ENCODE results near the gene RUFY3.

RUFY3 gene

GRCh38 chr4:70818921-70819320 is 97.2 kb downstream of the RUFY3 start:
- TF ChIP-seq, protein P1, sequence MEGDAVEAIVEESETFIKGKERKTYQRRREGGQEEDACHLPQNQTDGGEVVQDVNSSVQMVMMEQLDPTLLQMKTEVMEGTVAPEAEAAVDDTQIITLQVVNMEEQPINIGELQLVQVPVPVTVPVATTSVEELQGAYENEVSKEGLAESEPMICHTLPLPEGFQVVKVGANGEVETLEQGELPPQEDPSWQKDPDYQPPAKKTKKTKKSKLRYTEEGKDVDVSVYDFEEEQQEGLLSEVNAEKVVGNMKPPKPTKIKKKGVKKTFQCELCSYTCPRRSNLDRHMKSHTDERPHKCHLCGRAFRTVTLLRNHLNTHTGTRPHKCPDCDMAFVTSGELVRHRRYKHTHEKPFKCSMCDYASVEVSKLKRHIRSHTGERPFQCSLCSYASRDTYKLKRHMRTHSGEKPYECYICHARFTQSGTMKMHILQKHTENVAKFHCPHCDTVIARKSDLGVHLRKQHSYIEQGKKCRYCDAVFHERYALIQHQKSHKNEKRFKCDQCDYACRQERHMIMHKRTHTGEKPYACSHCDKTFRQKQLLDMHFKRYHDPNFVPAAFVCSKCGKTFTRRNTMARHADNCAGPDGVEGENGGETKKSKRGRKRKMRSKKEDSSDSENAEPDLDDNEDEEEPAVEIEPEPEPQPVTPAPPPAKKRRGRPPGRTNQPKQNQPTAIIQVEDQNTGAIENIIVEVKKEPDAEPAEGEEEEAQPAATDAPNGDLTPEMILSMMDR (IDR thresholded peaks at IDR 0.05) = no peak
- Histone ChIP-seq H3K9me3 (no peaks in the 10 kb centered on the region), H3K36me3 (peaks cover 43% of the 10 kb centered on the region), H3K4me3 (ENCODE audit: low read depth in 1 of 2, low read length in 1 of 2) (no peak overlapping the region), H3K4me1 (ENCODE audit: control insufficient read depth in 1 of 2, insufficient read depth in 1 of 2, low read depth in 1 of 2, low read length in 1 of 2) (no peaks in the 10 kb centered on the region), H3K27me3 (no peaks in the 10 kb centered on the region), H3K27ac (no peak overlapping the region)

DNA sequence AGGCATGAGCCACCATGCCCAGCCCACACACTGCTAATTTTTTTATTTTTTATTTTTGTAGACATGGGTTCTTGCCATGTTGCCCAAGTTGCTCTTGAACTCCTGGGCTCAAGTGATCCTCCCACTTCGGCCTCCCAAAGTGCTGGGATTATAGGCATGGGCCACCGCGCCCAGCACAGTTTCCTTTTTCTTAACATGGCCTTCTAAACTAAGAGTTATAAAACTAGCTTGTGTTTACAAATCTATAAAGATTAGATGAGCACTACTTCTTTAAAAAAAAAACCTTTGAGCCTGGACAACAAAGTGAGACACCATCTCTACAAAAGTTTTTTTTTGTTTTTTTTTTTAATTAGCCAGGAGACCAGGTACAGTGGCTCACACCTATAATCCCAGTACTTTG is 107.3 kb downstream of the RUFY3 start:
- H3K4me1 ChIP-seq (ENCODE audit: control insufficient read depth in 1 of 2, insufficient read depth in 1 of 2, low read depth in 1 of 2, low read length in 1 of 2) = no peaks in the 10 kb centered on the region
- TF ChIP-seq, protein P1 (IDR thresholded peaks at IDR 0.05) = no peak
- H3K27me3 ChIP-seq = no peaks in the 10 kb centered on the region
- peaks cover 69% of the 10 kb centered on the region for H3K36me3 ChIP-seq
- H3K4me3 ChIP-seq (ENCODE audit: low read depth in 1 of 2, low read length in 1 of 2) = no peak overlapping the region
- H3K27ac ChIP-seq = no peak overlapping the region
- no peaks in the 10 kb centered on the region for H3K9me3 ChIP-seq

DNA sequence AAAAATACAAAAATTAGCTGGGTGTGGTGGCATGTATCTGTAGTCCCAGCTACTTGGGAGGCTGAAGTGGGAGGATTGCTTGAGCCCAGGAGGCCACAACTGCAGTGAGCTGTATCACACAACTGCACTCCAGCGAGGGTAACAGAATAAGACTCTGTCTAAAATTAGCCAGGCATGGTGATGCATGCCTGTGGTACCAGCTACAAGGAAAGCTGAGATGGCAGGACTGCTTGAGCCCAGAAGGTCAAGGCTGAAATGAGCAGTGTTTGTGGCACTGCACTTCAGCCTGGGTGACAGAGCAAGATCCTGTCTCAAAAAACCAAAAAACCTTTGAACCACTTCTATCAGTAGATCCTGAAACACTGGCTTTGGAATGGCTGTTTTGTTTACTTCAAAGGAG is 107.7 kb downstream of the RUFY3 start:
- Histone ChIP-seq H3K36me3 (peaks cover 64% of the 10 kb centered on the region), H3K27me3 (no peaks in the 10 kb centered on the region), H3K4me1 (ENCODE audit: control insufficient read depth in 1 of 2, insufficient read depth in 1 of 2, low read depth in 1 of 2, low read length in 1 of 2) (no peaks in the 10 kb centered on the region), H3K27ac (no peak overlapping the region), H3K9me3 (no peaks in the 10 kb centered on the region), H3K4me3 (ENCODE audit: low read depth in 1 of 2, low read length in 1 of 2) (no peak overlapping the region)
- TF ChIP-seq, protein P1 (IDR thresholded peaks at IDR 0.05) = no peak

DNA sequence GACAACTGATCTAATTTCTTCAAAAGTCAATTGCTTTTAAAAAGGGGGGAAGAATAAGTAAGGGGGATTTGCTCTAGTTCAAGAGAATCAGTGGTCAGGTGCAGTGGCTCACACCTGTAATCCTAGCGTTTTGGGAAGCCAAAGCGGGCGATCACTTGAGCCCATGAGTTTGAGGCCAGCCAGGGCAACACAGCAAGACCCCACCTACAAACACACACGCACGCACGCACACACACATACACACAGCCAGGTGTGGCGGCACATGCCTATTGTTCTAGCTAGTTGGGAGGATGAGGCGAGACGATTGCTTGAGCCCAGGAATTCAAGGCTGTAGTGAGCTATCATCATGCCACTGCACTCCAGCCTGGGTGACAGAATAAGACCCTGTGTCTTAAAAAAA is 108.3 kb downstream of the RUFY3 start:
- H3K27ac ChIP-seq = no peak overlapping the region
- H3K4me3 ChIP-seq (ENCODE audit: low read depth in 1 of 2, low read length in 1 of 2) = no peak overlapping the region
- no peaks in the 10 kb centered on the region for H3K4me1 ChIP-seq (ENCODE audit: control insufficient read depth in 1 of 2, insufficient read depth in 1 of 2, low read depth in 1 of 2, low read length in 1 of 2)
- no peaks in the 10 kb centered on the region for H3K9me3 ChIP-seq
- H3K27me3 ChIP-seq = no peaks in the 10 kb centered on the region
- TF ChIP-seq, protein P1 (IDR thresholded peaks at IDR 0.05) = no peak
- peaks cover 62% of the 10 kb centered on the region for H3K36me3 ChIP-seq

DNA sequence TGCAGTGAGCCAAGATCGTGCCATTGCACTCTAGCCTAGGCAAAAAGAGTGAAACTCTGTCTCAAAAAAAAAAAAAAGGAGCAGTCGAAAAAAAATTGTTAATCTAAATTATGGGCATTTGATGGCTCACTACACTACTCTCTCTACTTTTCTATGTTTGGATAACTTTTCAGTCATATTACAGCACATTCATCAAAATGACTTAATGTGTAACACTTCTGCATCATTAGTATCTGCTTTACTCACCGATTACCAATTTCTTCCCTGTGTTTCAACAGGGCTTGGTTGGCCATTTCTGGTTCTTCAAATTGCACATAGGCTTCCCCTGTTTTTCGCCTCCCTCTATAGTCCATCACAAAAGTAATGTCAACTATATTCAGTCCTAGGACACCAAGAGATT is 109.5 kb downstream of the RUFY3 start:
- H3K4me3 ChIP-seq (ENCODE audit: low read depth in 1 of 2, low read length in 1 of 2) = no peak overlapping the region
- peaks cover 51% of the 10 kb centered on the region for H3K36me3 ChIP-seq
- no peaks in the 10 kb centered on the region for H3K4me1 ChIP-seq (ENCODE audit: control insufficient read depth in 1 of 2, insufficient read depth in 1 of 2, low read depth in 1 of 2, low read length in 1 of 2)
- H3K27me3 ChIP-seq = no peaks in the 10 kb centered on the region
- H3K27ac ChIP-seq = no peak overlapping the region
- H3K9me3 ChIP-seq = no peaks in the 10 kb centered on the region
- TF ChIP-seq, protein P1 (IDR thresholded peaks at IDR 0.05) = no peak

DNA sequence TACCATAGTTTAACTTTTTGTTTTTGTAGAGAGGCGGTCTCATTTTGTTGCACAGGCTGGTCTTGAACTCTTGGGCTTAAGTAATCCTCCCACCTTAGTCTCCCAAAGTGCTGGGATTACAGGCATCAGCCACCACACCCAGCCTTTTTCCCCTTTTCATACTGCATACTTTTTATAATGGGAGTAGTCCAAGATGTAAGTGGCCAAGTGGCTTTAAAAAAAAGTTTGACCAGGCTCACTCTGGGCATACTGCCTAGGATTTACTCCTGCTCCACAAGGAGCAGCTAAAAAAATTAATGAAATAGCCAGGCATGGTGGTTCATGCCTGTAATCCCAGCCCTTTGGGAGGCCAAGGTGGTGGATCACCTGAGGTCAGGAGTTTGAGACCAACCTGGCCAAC is 111.9 kb downstream of the RUFY3 start:
- H3K4me1 ChIP-seq (ENCODE audit: control insufficient read depth in 1 of 2, insufficient read depth in 1 of 2, low read depth in 1 of 2, low read length in 1 of 2) = peaks cover 6 to 7% of the 10 kb centered on the region in 2 experiments
- no peaks in the 10 kb centered on the region for H3K27me3 ChIP-seq
- peaks cover 39% of the 10 kb centered on the region for H3K36me3 ChIP-seq
- H3K27ac ChIP-seq = no peak overlapping the region
- TF ChIP-seq, protein P1 (IDR thresholded peaks at IDR 0.05) = no peak
- H3K4me3 ChIP-seq (ENCODE audit: low read depth in 1 of 2, low read length in 1 of 2) = no peak overlapping the region
- no peaks in the 10 kb centered on the region for H3K9me3 ChIP-seq
